Spleen (tissue), 11 donors: ENCODE measurements around the gene TMEM178B. TPM values are rescaled to one million over a fixed set of nuclear protein-coding genes. Genes with fewer than 3 reads are reported as not detected.

ENCODE experiments used
- DNase-seq: peaks from one replicate; pipeline ENCODE4 v3.0.0-alpha.2; 2020
- H3K27ac ChIP-seq, 8 donors: fragments of 200-600 bp; sonication (generic) in 7 of 8; 1 replicate in 4 of 8; 2 replicates in 4 of 8; pipeline versions ENCODE4 v1.5.0 to v1.8.0; 2016 to 2021; ENCODE audit warnings: inconsistent platforms in 4 of 8, mild to moderate bottlenecking in 4 of 8, moderate library complexity in 1 of 8
- H3K27me3 ChIP-seq, 7 donors: fragments of 200-600 bp; sonication (generic) in 6 of 7; replicated peaks in 1 of 7; 1 replicate in 4 of 7; 2 replicates in 3 of 7; pipeline versions ENCODE4 v1.5.0 to v1.8.0; 2016 to 2021; ENCODE audit warnings: inconsistent platforms in 3 of 7, mild to moderate bottlenecking in 1 of 7
- H3K36me3 ChIP-seq, 6 donors: fragments of 200-600 bp; sonication (generic) in 5 of 6; 1 replicate in 4 of 6; 2 replicates in 2 of 6; pipeline versions ENCODE4 v1.5.0 to v1.8.0; 2016 to 2021; ENCODE audit warnings: inconsistent platforms in 2 of 6
- H3K4me1 ChIP-seq, 6 donors: fragments of 200-600 bp; sonication (generic) in 5 of 6; 1 replicate in 3 of 6; 2 replicates in 3 of 6; pipeline versions ENCODE4 v1.5.0 to v1.8.0; 2016 to 2021; ENCODE audit warnings: inconsistent platforms in 3 of 6
- H3K4me3 ChIP-seq, 8 donors: fragments of 200-600 bp; sonication (generic) in 7 of 8; 1 replicate in 4 of 8; 2 replicates in 4 of 8; pipeline versions ENCODE4 v1.5.0 to v1.8.0; 2016 to 2021; ENCODE audit warnings: inconsistent platforms in 4 of 8, mild to moderate bottlenecking in 4 of 8, moderate library complexity in 2 of 8
- H3K9me3 ChIP-seq, 8 donors: fragments of 200-600 bp; sonication (generic) in 7 of 8; 1 replicate in 4 of 8; 2 replicates in 4 of 8; pipeline versions ENCODE4 v1.5.0 to v1.8.0; 2016 to 2021; ENCODE audit warnings: inconsistent platforms in 4 of 8
- CTCF ChIP-seq, 11 experiments: fragments of 200-600 bp in 7 of 11; fragments of 450-650 bp in 4 of 11; sonication (generic) in 4 of 11; IDR thresholded peaks in 8 of 11; conservative IDR thresholded peaks in 3 of 11; 1 replicate in 7 of 11; 2 replicates in 4 of 11; pipeline versions ENCODE4 v1.4.0 to v1.8.0; 2016 to 2021; ENCODE audit warnings: antibody characterized with exemption in 11 of 11, inconsistent platforms in 4 of 11, mild to moderate bottlenecking in 1 of 11
- POLR2A ChIP-seq, 3 donors: fragments of 450-650 bp; IDR thresholded peaks; one replicate each; pipeline ENCODE4 v1.5.1; 2017; ENCODE audit warnings: antibody characterized with exemption in 3 of 3, mild to moderate bottlenecking in 1 of 3
- POLR2AphosphoS5 ChIP-seq, 3 donors: sonication (generic); formaldehyde crosslinking; IDR thresholded peaks; one replicate each; pipeline ENCODE4 v1.5.1; 2017; ENCODE audit warnings: antibody characterized with exemption in 3 of 3
- WGBS, 5 donors: extraction: QIAGEN DNeasy Blood & Tissue Kit in 3 of 5; methylation state at CpG; one replicate each; pipeline versions ENCODE4 v1.1.5 to v1.1.7; 2013 to 2018; 5-methylcytosine and 5-hydroxymethylcytosine counted together
- intact Hi-C: fragments of 100-400 bp; cut with DNase I; formaldehyde crosslinking; loops from one replicate; pipeline ENCODE4 v1.15.0; 2023; ENCODE audit warnings: low total_unique reads
- polyA plus RNA-seq, 3 donors: library from polyadenylated mRNA; stranded (reverse); fragments of 200-250 nt; gene quantifications; one replicate each; pipeline ENCODE4 v1.2.1, GENCODE V29; 2013
- total RNA-seq, 7 donors: library from RNA; depleted of rRNA in 3 of 7; stranded (reverse); fragments of >200 nt in 3 of 7; fragmentation: NEBNext Ultra II Directional in 4 of 7; extraction: Animal tissue kit (Norgen Biotek cat#: 25700) in 4 of 7; gene quantifications; one replicate each; pipeline versions ENCODE4 v1.1.0 to v1.2.1, GENCODE V29; 2016 to 2021
- donor health status: healthy with polysubstance abuse.
- donor health status: DM: no; HTN: no; CAD: no; lungs with moderate emphysema.
- donor health status: DM: no; HTN: no; CAD: no.
- donor health status: Bipolar disorder and iron deficiency.
- donor health status: healthy.
- donor health status: DM: no; HTN: no; CAD: no.
- donor health status: DM: yes; HTN: yes; CAD: no.

The TMEM178B gene
- total and polyA plus RNA-seq, 10 donors: 0.35 to 5.5 (median 1.3) TPM

- intact Hi-C loops: no loop called here
- TF ChIP-seq CTCF (IDR thresholded peaks at IDR 0.05 in 8 of 11, conservative IDR thresholded peaks at IDR 0.05 in 3 of 11): no peak
- no peak for TF ChIP-seq POLR2A (IDR thresholded peaks at IDR 0.05)
- no peak for TF ChIP-seq POLR2AphosphoS5 (IDR thresholded peaks at IDR 0.05)
- Histone ChIP-seq H3K36me3 (no peaks in the 10 kb centered on the region), H3K27me3 (no peaks in the 10 kb centered on the region), H3K27ac (no peak overlapping the region), H3K4me1 (no peaks in the 10 kb centered on the region), H3K4me3 (no peak overlapping the region), H3K9me3 (no peaks in the 10 kb centered on the region)
- WGBS, 5 donors: 69 to 91% (median 76%) methylated on average over 3 of the region's 3 CpGs
- no peak for DNase-seq
Observed at GRCh38 chr7:141452911-141453310, 379.0 kb downstream of the TMEM178B start.

GRCh38 chr7:141454338-141454737 lies 380.5 kb downstream of the TMEM178B start:
- 60 to 83% (median 62%) methylated on average over 3 of the region's 3 CpGs for WGBS, 5 donors
- intact Hi-C loops: no loop called here
- no peak overlapping the region for H3K27ac ChIP-seq

GRCh38 chr7:141455723-141456122 lies 381.9 kb downstream of the TMEM178B start:
- DNase-seq: no peak
- intact Hi-C loops: no loop called here
- Histone ChIP-seq H3K9me3 (no peaks in the 10 kb centered on the region), H3K27me3 (no peaks in the 10 kb centered on the region), H3K27ac (no peak overlapping the region), H3K4me1 (no peaks in the 10 kb centered on the region), H3K36me3 (no peaks in the 10 kb centered on the region), H3K4me3 (no peak overlapping the region)
- TF ChIP-seq CTCF (IDR thresholded peaks at IDR 0.05 in 8 of 11, conservative IDR thresholded peaks at IDR 0.05 in 3 of 11) (no peak), POLR2AphosphoS5 (IDR thresholded peaks at IDR 0.05) (no peak), POLR2A (IDR thresholded peaks at IDR 0.05) (no peak)
- WGBS, 5 donors: 84 to 100% (median 90%) methylated on average over 1 of the region's 1 CpG

More at GRCh38 chr7:141454338-141454737, 380.5 kb downstream of the TMEM178B start:
- DNase-seq: no peak
- no peaks in the 10 kb centered on the region for H3K36me3 ChIP-seq
- H3K4me3 ChIP-seq: no peak overlapping the region
- no peaks in the 10 kb centered on the region for H3K27me3 ChIP-seq
- H3K4me1 ChIP-seq: no peaks in the 10 kb centered on the region
- H3K9me3 ChIP-seq: no peaks in the 10 kb centered on the region
- TF ChIP-seq POLR2AphosphoS5 (IDR thresholded peaks at IDR 0.05): no peak
- TF ChIP-seq POLR2A (IDR thresholded peaks at IDR 0.05): no peak
- no peak for TF ChIP-seq CTCF (IDR thresholded peaks at IDR 0.05 in 8 of 11, conservative IDR thresholded peaks at IDR 0.05 in 3 of 11)

- WGBS, 5 donors: 57 to 77% (median 62%) methylated on average over 2 of the region's 2 CpGs
- intact Hi-C loops: no loop called here
- TF ChIP-seq POLR2AphosphoS5 (IDR thresholded peaks at IDR 0.05) (no peak), POLR2A (IDR thresholded peaks at IDR 0.05) (no peak), CTCF (IDR thresholded peaks at IDR 0.05 in 8 of 11, conservative IDR thresholded peaks at IDR 0.05 in 3 of 11) (no peak)
Observed at GRCh38 chr7:141456298-141456697, 382.4 kb downstream of the TMEM178B start.

More at GRCh38 chr7:141456298-141456697, 382.4 kb downstream of the TMEM178B start:
- H3K4me3 ChIP-seq: no peak overlapping the region
- H3K27ac ChIP-seq: no peak overlapping the region
- no peak for DNase-seq
- no peaks in the 10 kb centered on the region for H3K36me3 ChIP-seq
- H3K9me3 ChIP-seq: no peaks in the 10 kb centered on the region
- H3K4me1 ChIP-seq: no peaks in the 10 kb centered on the region
- no peaks in the 10 kb centered on the region for H3K27me3 ChIP-seq
